Measurements from ENCODE around the gene PBOV1.
"Not testable (repeated sequence)": the region's sequence is repeated elsewhere in the genome, so short reads cannot be mapped to it uniquely, and the experiment has no call there.

The PBOV1 gene

DNA sequence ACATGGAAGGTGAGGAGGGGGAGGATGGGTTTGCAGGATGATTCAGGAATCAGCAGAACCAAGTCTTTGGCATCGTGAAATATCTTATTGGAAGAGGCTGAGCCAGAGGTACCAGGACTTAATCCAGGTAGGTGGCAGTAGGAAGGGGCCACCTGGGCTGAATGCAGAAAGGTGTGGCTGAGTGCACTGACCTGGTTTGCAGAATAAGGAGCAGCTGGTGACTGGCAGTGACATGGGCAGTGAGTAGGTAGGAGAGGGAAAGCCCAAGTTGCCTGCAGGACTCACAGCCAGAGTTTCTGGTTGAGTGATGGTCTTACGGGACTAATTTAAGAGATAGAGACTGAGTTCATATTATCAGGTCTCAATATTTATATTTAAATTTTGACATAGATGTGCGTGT, 1.1 kb upstream of the PBOV1 start:
- H3K4me3 ChIP-seq (ENCODE audit: low read depth, low read length): no peak overlapping the region
- in situ Hi-C loops (cut with HindIII; ENCODE audit: low sequenced_read_pairs): no loop called here
- TF ChIP-seq, protein P1, sequence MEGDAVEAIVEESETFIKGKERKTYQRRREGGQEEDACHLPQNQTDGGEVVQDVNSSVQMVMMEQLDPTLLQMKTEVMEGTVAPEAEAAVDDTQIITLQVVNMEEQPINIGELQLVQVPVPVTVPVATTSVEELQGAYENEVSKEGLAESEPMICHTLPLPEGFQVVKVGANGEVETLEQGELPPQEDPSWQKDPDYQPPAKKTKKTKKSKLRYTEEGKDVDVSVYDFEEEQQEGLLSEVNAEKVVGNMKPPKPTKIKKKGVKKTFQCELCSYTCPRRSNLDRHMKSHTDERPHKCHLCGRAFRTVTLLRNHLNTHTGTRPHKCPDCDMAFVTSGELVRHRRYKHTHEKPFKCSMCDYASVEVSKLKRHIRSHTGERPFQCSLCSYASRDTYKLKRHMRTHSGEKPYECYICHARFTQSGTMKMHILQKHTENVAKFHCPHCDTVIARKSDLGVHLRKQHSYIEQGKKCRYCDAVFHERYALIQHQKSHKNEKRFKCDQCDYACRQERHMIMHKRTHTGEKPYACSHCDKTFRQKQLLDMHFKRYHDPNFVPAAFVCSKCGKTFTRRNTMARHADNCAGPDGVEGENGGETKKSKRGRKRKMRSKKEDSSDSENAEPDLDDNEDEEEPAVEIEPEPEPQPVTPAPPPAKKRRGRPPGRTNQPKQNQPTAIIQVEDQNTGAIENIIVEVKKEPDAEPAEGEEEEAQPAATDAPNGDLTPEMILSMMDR (IDR thresholded peaks at IDR 0.05; ENCODE audit: low read depth, low read length): no peak
- no peak for DNase-seq (ENCODE audit: low read depth, low spot score)

GRCh38 chr6:138215093-138215782, 3.1 kb downstream of the PBOV1 start:
- DNase-seq (ENCODE audit: low read depth, low spot score): no peak
- in situ Hi-C loops (cut with HindIII; ENCODE audit: low sequenced_read_pairs): no loop called here
- H3K4me3 ChIP-seq (ENCODE audit: low read depth, low read length): no peak overlapping the region
- TF ChIP-seq, protein P1 (IDR thresholded peaks at IDR 0.05; ENCODE audit: low read depth, low read length): no peak

DNA sequence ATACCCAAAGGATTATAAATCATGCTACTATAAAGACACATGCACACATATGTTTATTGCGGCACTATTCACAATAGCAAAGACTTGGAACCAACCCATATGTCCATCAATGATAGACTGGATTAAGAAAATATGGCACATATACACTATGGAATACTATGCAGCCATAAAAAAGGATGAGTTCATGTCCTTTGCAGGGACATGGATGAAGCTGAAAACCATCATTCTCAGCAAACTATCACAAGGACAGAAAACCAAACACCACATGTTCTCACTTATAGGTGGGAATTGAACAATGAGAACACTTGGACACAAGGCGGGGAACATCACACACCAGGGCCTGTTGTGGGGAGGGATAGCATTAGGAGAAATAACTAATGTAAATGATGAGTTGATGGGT, 5.8 kb downstream of the PBOV1 start:
- H3K4me3 ChIP-seq (ENCODE audit: low read depth, low read length); DNase-seq (ENCODE audit: low read depth, low spot score); in situ Hi-C loops (cut with HindIII; ENCODE audit: low sequenced_read_pairs): not testable (repeated sequence)

- in situ Hi-C loops (cut with HindIII; ENCODE audit: low sequenced_read_pairs): no loop called here
- TF ChIP-seq, protein P1 (IDR thresholded peaks at IDR 0.05; ENCODE audit: low read depth, low read length): no peak
- H3K4me3 ChIP-seq (ENCODE audit: low read depth, low read length): no peak overlapping the region
- DNase-seq (ENCODE audit: low read depth, low spot score): no peak
These were observed 6.7 kb downstream of the PBOV1 start for GRCh38 chr6:138211601-138212000.

- TF ChIP-seq, protein P1 (IDR thresholded peaks at IDR 0.05; ENCODE audit: low read depth, low read length): no peak
- no peak for DNase-seq (ENCODE audit: low read depth, low spot score)
- in situ Hi-C loops (cut with HindIII; ENCODE audit: low sequenced_read_pairs): no loop called here
- no peak overlapping the region for H3K4me3 ChIP-seq (ENCODE audit: low read depth, low read length)
These were observed 7.2 kb downstream of the PBOV1 start for GRCh38 chr6:138211048-138211581.

DNA sequence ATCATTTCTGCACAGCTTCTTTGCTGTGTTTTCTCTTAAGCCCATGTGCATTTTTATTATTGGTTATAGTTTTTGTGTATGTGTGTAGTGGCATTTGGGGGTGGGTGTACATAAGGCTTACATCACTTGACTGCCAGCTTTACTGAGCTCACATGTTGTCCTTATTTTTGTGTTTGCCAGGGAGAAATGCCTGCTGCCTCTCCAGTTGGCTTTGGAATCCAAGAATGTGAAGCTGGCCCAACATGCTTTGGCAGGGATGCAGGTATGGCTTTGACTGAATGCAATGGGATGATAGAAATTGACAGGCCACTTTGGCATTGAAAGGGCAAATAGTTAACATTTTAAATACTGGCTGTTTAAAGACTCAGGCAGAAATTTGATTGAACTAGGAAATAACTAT, 11.4 kb downstream of the PBOV1 start:
- no peak for DNase-seq (ENCODE audit: low read depth, low spot score)
- no peak overlapping the region for H3K4me3 ChIP-seq (ENCODE audit: low read depth, low read length)
- in situ Hi-C loops (cut with HindIII; ENCODE audit: low sequenced_read_pairs): no loop called here
- TF ChIP-seq, protein P1 (IDR thresholded peaks at IDR 0.05; ENCODE audit: low read depth, low read length): no peak

DNA sequence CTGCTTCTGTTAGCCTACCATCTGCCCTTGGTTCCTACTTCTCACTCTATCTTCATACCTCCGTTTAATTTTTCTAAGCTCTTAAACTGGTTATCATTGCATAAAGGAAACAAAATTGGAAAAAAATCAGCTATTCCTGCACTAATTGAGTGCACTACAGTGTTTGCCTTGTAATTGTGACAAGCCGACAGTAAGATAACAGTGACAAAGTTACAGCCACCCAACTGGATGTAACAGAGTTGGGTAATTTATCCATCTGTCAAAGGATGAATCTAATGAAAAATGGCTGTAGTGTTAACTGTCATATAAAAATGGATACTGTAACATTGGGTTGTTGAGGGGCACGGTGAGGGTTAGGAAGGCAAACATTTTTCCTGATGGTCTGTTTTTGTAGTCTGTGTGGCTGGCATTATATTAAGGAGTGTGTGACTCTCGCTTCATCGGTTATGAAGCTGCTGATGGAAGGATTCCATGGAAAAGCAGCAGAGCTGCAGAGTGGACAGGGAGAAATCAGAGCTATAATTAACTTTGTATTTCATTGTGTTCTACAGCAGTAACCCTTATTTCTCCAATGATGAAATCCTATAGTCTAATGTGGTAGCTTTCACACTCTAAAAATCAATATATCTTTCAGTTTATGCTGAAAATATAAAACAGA, 12.7 kb downstream of the PBOV1 start:
- no peak overlapping the region for H3K4me3 ChIP-seq (ENCODE audit: low read depth, low read length)
- TF ChIP-seq, protein P1 (IDR thresholded peaks at IDR 0.05; ENCODE audit: low read depth, low read length): no peak
- DNase-seq (ENCODE audit: low read depth, low spot score): no peak
- in situ Hi-C loops (cut with HindIII; ENCODE audit: low sequenced_read_pairs): no loop called here
